HG03045 (cell line): Measurements from ENCODE around the gene CCRL2.
"Not testable (repeated sequence)": the region's sequence is repeated elsewhere in the genome, so short reads cannot be mapped to it uniquely, and the experiment has no call there.

Source experiments
- ATAC-seq: cut with Tn5 transposase; IDR thresholded peaks from one replicate; pipeline ENCODE4 v1.9.1; 2021; ENCODE audit warnings: mild to moderate bottlenecking, moderate library complexity; ENCODE audit not compliant: unreplicated experiment

Gene CCRL2

DNA sequence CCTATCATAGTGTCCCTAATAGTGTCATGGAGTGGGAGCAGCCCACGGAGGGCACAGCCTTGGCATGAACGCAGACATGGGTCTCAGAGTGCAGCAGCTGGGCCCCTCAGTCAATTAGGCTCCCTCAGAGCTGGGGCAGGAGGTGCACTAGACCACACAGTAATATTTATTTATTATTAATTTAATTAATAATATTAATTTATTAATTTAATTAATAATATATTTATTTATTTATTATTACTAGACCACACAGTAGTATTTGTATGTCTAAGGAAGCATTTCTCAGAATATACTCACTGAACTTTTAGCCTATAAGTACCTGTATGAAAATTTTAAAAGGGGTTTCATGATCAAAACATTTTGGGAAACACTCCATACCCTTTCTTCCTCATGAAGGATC is 5.5 kb upstream of the CCRL2 start:
- ATAC-seq: no peak

DNA sequence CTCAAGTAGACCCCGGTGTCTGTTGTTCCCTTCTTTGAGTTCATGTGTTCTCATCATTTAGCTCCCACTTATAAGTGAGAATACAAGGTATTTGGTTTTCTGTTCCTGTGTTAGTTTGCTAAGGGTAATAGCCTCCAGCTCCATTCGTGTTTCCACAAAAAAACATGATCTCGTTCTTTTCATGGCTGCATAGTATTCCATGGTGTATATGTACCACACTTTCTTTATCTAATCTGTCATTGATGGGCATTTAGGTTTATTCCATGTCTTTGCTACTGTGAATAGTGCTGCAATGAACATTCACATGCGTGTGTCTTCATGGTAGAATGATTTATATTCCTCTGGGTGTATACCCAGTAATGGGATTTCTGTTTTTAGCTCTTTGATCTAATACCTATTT is 4.2 kb upstream of the CCRL2 start:
- ATAC-seq: not testable (repeated sequence)

GRCh38 chr3:46405301-46406019 is 1.6 kb upstream of the CCRL2 start:
- ATAC-seq: no peak

DNA sequence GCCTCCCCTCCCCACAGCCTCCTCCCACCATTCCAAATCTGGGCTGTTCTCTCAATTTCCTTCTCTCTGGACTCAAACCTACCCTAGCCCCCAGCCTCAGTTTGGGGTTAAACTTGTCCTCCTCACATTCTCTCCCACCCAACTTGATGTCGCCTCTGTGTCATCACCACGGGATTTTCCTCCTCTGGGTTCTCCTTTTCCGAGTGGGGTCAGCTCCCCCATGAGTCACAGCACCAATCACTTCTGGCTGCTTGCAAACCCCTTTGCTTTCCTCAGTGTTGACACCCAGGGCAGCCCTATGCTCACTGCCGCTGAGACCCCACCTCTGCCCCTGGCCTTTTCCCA is 644 bp upstream of the CCRL2 start:
- ATAC-seq: no peak

- no peak for ATAC-seq
These were observed 911 bp downstream of the CCRL2 start for GRCh38 chr3:46407970-46408369.

- ATAC-seq: no peak
These were observed 1.8 kb downstream of the CCRL2 start for GRCh38 chr3:46408853-46409252.

GRCh38 chr3:46409739-46410489 is 2.9 kb downstream of the CCRL2 start:
- ATAC-seq: no peak

DNA sequence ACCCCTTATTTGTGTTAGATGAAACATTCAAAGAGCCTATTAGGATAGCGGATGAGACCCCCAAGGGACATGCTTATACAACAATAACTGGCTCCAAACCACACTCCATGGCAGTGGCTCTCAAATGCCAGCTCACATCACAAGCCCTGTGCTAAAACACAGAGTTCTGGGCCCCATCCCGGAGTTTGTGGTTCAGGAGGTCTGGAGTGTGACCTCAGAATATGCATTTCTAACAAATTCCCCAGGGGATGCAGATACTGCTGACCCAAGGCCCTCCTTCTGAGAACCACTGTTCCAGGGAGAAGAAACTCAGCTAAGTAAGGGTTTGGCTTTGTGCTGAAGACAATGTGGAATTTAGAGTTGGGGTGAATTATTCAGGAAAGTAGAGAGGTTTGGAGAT is 3.6 kb downstream of the CCRL2 start:
- ATAC-seq: no peak

DNA sequence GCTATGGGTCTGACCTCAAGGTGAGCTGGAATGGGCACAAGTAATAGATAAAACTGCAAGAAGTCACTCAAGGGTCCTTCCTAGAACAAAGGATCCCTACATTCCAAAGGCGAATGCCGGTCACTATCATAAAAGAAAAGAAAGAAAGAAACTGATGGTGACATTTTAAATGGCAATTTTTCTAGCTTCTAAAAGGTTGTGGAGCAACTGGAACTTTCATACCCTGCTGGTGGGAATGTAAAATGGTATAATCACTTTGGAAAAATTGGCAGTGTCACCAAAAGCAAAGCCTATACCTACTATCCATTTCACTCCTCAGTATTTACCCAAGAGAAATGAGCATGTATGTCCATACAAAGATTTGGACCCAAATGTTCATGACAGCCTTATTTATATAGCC is 4.2 kb downstream of the CCRL2 start:
- ATAC-seq: no peak

DNA sequence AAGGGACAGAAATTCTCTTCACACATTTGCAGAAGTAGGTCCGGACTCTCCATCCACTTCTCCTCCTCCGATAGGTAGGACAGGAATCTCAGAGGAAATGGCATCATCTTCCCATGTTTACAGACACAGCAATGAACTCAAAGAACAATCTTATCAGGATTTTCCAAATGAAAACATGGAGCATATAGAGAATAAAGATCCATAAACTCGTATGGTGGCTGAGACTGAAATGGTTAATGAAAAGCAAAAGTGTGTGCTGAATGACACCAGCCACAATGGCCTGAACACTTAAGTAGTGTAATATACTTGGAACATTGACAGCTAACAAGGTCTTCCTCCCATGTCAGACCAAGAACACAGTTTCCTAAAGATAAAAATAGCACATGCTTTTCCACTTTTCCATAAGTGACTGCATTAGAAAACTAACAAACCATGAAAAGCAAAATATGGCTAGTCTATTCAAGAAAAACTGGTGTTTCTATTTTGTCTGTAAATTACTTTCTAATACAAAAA is 5.8 kb downstream of the CCRL2 start:
- ATAC-seq: no peak

- ATAC-seq: no peak
These were observed 6.9 kb downstream of the CCRL2 start for GRCh38 chr3:46413951-46414350.

- ATAC-seq: no peak
These were observed 7.7 kb downstream of the CCRL2 start for GRCh38 chr3:46414739-46415138.

GRCh38 chr3:46416125-46416810 is 9.2 kb downstream of the CCRL2 start:
- no peak for ATAC-seq

GRCh38 chr3:46416811-46417510 is 9.9 kb downstream of the CCRL2 start:
- ATAC-seq: no peak

DNA sequence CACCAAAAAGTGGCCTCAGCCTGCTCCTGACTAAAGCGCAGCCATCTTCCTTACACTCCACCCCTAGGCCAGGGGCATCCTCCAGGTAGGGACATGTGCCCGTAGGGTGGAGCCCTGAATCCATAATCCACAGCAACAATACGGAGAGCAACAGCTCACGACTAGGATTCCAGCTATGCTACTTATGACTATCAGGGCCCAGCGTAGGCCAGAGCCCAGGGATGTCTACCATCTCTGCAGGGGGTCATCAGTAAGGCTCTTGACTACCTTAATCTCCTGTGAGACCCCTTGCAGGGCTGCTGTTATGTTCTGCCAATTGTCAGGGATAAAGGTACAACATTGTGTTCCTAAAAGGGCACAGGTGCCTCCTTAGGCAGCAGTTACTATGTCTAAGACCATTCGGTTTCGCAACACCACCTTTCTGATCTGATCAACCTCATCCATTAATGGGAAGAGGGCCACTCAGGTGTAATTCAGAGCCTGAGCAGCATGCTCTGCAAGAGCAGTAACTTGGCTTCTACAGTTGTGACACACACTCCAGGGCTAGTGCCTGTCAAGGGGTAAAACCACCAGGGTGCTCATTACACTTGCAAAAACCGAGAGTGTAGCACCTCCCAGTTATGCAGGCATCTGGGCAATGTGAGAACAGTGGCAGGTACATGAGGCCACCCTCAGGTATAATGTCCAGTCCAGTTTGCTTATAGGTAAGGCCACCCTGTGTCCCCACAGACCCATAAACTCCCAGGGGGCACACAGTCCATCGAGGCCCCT is 11.0 kb downstream of the CCRL2 start:
- no peak for ATAC-seq

DNA sequence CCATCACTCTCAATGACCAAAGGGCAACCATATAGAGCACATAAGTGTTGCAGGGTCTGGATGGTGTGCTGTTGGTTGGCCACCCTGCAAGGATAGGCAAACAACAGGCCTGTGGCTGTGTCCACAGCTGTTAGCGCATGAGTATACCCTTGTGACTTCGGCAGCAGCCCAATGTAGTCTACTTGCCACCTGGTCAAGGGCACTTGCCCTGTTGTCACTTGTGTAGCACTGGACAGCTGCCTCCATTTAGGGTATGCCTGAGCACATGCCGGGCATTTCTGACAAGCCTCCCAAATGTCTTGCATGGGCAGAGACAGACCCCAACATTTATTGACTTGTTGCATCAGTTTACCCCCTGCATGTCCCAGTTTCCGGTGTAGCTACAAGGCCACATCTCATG is 12.8 kb downstream of the CCRL2 start:
- no peak for ATAC-seq

DNA sequence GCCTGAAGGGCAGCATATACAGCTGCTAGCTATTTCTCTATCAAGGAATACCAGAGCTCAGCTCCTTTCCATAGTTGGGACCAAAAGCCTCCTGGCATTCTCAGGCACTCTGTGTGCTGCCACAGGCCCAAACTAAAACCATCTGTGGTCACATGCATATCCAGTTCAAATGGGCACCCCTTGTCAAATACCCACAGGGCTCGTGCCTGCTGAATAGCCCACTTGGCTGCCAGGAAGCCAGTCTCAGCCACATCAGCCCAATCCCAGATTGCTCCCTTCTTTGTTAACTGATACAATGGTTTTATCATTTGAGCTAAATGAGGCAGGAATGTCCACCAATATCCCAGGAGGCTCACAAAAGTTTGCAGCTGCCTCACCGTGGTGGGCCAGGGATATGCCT is 13.9 kb downstream of the CCRL2 start:
- ATAC-seq: no peak

GRCh38 chr3:46422617-46423016 is 15.6 kb downstream of the CCRL2 start:
- ATAC-seq: no peak

GRCh38 chr3:46423588-46423987 is 16.5 kb downstream of the CCRL2 start:
- no peak for ATAC-seq

DNA sequence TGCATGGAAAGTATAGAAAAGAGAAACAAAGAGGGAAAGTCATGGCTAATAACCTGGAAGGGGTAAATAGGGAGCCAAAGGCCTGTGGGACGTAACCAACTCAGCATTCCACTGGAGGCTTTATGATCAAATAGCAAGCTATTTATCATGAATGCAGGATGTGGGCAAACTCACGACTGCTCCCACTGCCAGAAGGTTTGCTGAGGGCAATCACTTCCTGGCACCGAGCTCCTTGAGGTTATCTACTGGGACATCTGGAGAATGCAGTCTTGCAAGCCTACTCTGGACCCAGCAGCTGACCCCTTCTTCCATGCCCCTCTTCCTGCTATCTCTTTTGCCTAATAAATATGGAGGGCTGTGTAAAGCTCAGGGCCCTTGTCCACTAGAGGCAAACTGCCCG is 19.4 kb downstream of the CCRL2 start:
- not testable (repeated sequence) for ATAC-seq
